ENCODE results near the gene CCIN. TPM values are rescaled to one million over a fixed set of nuclear protein-coding genes. Genes with fewer than 3 reads are reported as not detected.
"Not testable (repeated sequence)": the region's sequence is repeated elsewhere in the genome, so short reads cannot be mapped to it uniquely, and the experiment has no call there.

CCIN gene
- polyA plus RNA-seq, 3 donors = 0.56 TPM; not detected in 2

GRCh38 chr9:36152741-36153438 is 16.3 kb upstream of the CCIN start:
- no peak overlapping the region for H3K27ac ChIP-seq (ENCODE audit: low read depth, low read length)
- WGBS, 3 donors = 89 to 91% (median 90%) methylated on average over 9 to 10 of the region's 10 CpGs

GRCh38 chr9:36153746-36154145 is 15.4 kb upstream of the CCIN start:
- WGBS, 3 donors = 69 to 76% (median 70%) methylated on average over 9 of the region's 9 CpGs

DNA sequence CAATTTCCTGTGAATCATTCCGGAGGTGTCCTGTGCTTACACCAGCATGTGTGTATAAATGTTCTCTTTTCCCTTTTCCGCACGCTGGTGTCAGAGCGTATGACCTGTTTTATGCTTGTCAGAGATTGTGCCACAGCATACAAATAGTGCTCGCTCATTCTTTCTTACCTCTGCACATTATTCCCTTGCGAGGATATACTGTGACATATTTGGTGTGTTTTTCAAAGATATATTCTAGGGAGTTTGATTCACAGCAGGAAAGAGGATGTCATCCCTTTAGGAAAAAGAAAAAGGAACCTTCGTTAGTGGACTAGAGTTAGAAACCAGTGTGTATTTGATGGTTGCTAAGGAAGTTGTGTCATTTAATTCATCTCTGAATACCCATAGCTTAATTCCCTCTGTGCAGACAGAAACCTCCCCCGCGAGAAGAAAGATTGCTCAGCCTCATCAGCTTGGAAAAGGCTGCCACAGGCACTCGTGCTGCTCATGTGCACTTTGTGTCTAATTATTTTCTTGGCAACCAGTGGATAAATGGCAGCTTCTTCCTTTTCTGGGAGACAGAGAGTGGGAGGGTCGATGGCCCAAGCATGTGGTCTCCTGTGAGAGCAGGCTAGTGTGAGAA is 14.7 kb upstream of the CCIN start:
- H3K27ac ChIP-seq (ENCODE audit: low read depth, low read length) = peak overlapping the region; percentile 78
- 6 to 48% (median 22%) methylated on average over 11 of the region's 11 CpGs for WGBS, 3 donors

More at GRCh38 chr9:36153746-36154145, 15.4 kb upstream of the CCIN start:
- H3K27ac ChIP-seq (ENCODE audit: low read depth, low read length) = no peak overlapping the region

- H3K27ac ChIP-seq (ENCODE audit: low read depth, low read length) = no peak overlapping the region
- WGBS, 3 donors = 92 to 99% (median 99%) methylated on average over 6 of the region's 6 CpGs
Measured at GRCh38 chr9:36156116-36156515, 13.1 kb upstream of the CCIN start.

DNA sequence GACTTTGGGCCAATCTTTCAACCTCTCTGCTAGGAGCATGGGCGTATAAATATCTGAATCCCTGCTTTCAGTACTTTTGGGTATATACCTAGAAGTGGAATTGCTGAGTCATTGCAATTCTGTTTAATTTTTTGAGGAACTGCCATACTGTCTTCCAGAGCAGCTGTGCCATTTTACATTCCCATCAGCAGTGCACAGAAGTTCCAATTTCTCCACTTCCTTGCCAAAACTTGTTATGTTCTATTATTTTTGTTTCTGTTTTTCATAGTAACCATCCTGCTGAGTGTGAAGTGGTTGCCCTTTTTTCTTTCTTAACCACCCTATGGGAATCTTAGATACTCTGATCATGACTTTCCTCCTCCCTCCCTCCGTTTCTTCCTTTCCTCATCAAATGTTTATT is 11.1 kb upstream of the CCIN start:
- no peak overlapping the region for H3K27ac ChIP-seq (ENCODE audit: low read depth, low read length)

GRCh38 chr9:36158917-36159316 is 10.3 kb upstream of the CCIN start:
- WGBS, 3 donors = 64 to 78% (median 68%) methylated on average over 7 of the region's 7 CpGs
- no peak overlapping the region for H3K27ac ChIP-seq (ENCODE audit: low read depth, low read length)

More for the DNA sequence above, 11.1 kb upstream of the CCIN start:
- 43 to 77% (median 55%) methylated on average over 2 of the region's 2 CpGs for WGBS, 3 donors

DNA sequence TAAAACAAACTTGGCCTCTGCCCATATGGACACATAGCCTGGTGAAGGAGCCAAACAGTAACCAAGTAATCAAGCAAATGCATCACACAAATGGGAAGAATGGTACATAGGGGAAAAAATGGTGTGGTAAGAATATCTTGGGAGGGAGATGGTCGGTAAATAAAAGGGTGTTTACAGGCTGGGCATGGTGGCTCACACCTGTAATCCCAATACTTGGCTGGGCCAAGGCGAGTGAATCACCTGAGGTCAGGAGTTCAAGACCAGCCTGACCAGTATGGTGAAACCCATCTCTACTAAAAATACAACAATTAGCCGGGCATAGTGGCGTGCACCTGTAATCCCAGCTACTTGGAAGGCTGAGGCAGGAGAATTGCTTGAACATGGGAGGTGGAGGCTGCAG is 9.7 kb upstream of the CCIN start:
- 84 to 91% (median 91%) methylated on average over 4 of the region's 4 CpGs for WGBS, 3 donors
- H3K27ac ChIP-seq (ENCODE audit: low read depth, low read length) = not testable (repeated sequence)

DNA sequence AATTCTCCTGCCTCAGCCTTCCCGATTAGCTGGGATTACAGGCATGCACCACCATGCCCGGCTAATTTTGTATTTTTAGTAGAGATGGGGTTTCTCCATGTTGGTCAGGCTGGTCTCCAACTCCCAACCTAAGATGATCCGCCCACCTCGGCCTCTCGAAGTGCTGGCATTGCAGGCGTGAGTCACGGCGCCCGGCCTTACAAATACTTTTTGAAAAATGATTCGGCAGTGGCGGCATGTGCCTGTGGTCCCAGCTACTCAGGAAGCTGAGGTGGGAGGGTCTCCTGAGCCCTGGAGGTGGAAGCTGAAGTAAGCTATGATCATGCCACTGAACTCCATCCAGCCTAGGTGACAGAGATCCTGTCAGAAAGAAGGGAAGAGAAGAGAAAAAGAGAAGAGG is 9.1 kb upstream of the CCIN start:
- not testable (repeated sequence) for H3K27ac ChIP-seq (ENCODE audit: low read depth, low read length)
- 77 to 88% (median 81%) methylated on average over 11 of the region's 11 CpGs for WGBS, 3 donors

DNA sequence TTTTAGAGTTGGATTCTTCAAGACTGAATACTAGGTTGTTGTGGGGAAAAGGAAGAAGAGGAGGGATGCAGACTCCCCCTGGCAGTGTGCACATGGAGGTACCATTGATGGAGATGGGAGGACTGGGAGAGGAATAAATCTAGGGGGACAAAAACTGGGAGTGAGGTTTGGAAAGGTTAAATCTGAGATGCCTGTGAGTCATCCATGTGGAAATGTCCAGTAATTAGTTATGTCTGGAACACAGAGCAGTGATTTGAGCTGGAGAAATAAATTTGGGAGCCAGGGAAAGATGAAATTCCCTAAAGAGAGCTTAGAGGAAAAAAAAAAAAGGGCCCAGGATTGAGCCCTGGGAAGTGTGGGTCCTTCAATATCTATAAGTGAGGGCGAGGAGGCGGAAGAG is 8.0 kb upstream of the CCIN start:
- WGBS, 3 donors = 78 to 95% (median 84%) methylated on average over 2 of the region's 2 CpGs
- H3K27ac ChIP-seq (ENCODE audit: low read depth, low read length) = peak overlapping the region; percentile 70

- WGBS, 3 donors = 76 to 93% (median 91%) methylated on average over 17 of the region's 17 CpGs
- H3K27ac ChIP-seq (ENCODE audit: low read depth, low read length) = no peak overlapping the region
Measured at GRCh38 chr9:36162211-36162738, 6.9 kb upstream of the CCIN start.

DNA sequence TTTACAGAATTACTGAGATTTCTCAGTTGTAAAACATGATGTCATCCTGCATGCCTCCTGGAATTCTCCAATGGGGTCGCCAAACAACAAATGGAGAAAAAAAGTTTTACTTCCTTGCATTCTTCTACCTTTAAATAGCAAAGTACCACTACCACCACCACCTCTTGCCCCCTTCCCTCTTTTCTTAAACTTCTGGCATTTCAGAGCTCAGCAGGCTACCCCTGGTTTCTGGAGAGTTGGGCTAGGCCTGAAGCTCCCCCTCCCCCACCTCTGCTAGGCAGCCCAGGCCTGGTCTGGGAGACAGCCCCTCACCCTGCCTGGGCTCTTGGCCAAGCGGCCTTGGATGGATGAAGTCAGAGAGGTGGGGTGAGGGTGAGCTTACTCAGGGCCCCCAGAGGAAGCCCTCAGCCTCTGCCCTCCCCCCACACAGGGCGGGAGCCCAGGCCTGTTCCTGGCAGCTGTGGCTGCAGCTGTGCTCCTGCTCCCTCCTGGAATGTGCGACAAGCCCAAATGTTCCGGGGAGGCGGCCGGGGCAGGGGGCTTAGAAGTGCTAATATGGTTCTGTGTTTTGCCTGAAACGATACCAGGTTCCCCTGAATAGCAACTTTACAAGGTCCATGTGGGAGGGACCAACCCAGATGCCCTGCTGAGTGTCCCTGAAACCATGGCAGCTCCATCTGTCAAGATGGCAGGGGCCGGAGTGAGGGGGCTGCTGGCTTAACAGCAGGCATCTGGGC is 6.0 kb upstream of the CCIN start:
- WGBS, 3 donors = 33 to 44% (median 43%) methylated on average over 9 of the region's 9 CpGs
- H3K27ac ChIP-seq (ENCODE audit: low read depth, low read length) = no peak overlapping the region

- 67 to 74% (median 72%) methylated on average over 4 of the region's 4 CpGs for WGBS, 3 donors
- no peak overlapping the region for H3K27ac ChIP-seq (ENCODE audit: low read depth, low read length)
Measured at GRCh38 chr9:36163786-36164170, 5.4 kb upstream of the CCIN start.

DNA sequence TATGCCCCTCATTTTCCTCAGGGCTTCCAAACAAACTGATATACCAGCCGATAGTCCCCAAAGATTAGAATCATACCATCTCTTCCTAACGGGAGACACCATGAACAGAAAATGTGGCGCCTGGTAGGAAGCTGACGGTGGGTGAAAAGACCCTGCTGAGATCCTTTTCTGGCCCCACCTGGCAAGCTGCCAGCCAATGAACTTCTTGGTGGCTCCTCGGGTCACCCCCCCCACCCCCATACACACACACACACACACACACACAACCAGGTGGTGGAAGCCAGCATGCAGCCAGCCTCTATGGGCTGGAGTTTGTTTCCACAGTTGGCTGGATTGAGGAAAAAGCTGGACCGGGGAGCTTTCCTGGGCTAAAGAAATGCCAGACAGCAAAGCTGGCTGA is 4.8 kb upstream of the CCIN start:
- WGBS, 3 donors = 78 to 83% (median 80%) methylated on average over 6 of the region's 6 CpGs
- H3K27ac ChIP-seq (ENCODE audit: low read depth, low read length) = no peak overlapping the region

DNA sequence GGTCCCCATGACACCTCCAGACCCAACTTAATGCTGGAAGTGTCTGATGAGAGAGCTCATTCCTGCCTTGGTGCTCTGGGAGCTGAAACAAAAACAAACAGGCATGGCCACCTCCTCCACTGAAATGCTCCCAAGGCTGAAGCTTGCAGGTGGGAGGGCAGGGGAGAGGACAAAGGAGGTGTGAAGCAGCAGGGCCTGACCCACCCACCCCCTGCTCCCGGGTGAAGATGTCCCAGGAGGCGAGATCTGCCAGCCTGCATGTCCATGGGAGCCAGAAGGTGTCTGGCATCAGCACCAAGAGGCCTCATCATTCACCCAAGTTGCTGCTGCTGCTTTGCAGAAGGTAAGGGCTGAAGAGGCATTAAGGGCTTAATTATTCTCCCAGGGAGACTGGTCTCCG is 4.2 kb upstream of the CCIN start:
- no peak overlapping the region for H3K27ac ChIP-seq (ENCODE audit: low read depth, low read length)
- 64 to 84% (median 73%) methylated on average over 3 of the region's 3 CpGs for WGBS, 3 donors

- H3K27ac ChIP-seq (ENCODE audit: low read depth, low read length) = no peak overlapping the region
- WGBS, 3 donors = 50 to 75% (median 50%) methylated on average over 11 to 12 of the region's 12 CpGs
Measured at GRCh38 chr9:36165826-36166167, 3.4 kb upstream of the CCIN start.

GRCh38 chr9:36166168-36166927 is 2.8 kb upstream of the CCIN start:
- WGBS, 3 donors = 3 to 5% (median 5%) methylated on average over 49 to 58 of the region's 58 CpGs
- no peak overlapping the region for H3K27ac ChIP-seq (ENCODE audit: low read depth, low read length)

GRCh38 chr9:36169708-36170107 is 520 bp downstream of the CCIN start:
- 80 to 89% (median 85%) methylated on average over 17 of the region's 17 CpGs for WGBS, 3 donors
- no peak overlapping the region for H3K27ac ChIP-seq (ENCODE audit: low read depth, low read length)

GRCh38 chr9:36170531-36170930 is 1.3 kb downstream of the CCIN start:
- WGBS, 3 donors = 92 to 97% (median 96%) methylated on average over 13 of the region's 13 CpGs
- H3K27ac ChIP-seq (ENCODE audit: low read depth, low read length) = no peak overlapping the region

DNA sequence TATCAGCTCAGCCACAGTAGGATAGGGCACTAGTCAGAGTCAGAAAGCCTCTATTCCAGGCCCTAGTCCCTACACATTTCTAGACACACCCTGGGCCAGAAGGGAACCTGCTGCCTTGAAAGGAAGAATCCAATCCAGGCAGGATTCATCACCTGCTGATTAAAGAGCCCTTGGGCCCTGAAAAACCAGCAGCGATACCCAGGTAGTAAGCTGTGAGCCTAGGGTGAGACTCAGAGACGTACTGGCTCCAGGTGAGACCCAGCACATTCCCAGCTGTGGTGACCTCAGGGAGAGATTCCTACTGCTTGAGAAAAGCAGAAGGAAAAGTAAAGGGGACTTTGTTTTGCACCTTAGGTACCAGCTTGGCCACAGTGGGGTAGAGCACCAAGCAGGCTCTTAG is 4.7 kb downstream of the CCIN start:
- 92 to 99% (median 93%) methylated on average over 2 of the region's 2 CpGs for WGBS, 3 donors
- H3K27ac ChIP-seq (ENCODE audit: low read depth, low read length) = no peak overlapping the region
